HG03108 (cell line): ENCODE results near the gene CDK12.

Source experiments
- ATAC-seq: cut with Tn5 transposase; IDR thresholded peaks from one replicate; pipeline ENCODE4 v1.9.1; 2021; ENCODE audit warnings: moderate library complexity; ENCODE audit not compliant: unreplicated experiment

CDK12 gene

GRCh38 chr17:39548494-39549225 is 87.4 kb downstream of the CDK12 start:
- ATAC-seq: no peak

- no peak for ATAC-seq
Measured at GRCh38 chr17:39549747-39550573, 88.7 kb downstream of the CDK12 start.

DNA sequence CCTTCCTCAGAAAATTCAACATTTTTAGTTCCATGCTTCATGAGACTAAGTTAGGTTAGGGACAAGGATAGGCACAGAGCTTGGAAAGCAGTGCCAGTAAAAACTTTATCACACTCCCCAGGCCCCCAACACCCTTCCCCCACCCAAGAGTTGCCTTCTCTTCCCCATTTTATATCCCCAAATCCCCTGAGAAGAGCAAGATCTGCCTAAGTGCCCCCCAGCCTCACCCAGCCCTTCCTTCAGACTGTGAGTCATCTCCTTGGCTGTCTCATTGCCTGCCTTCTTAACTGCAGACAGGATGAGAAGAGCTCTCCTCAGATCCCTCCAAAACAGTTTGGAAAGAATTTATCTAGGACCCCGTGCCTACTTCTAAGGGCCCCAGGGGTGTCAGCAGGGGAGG is 90.6 kb downstream of the CDK12 start:
- ATAC-seq: no peak

DNA sequence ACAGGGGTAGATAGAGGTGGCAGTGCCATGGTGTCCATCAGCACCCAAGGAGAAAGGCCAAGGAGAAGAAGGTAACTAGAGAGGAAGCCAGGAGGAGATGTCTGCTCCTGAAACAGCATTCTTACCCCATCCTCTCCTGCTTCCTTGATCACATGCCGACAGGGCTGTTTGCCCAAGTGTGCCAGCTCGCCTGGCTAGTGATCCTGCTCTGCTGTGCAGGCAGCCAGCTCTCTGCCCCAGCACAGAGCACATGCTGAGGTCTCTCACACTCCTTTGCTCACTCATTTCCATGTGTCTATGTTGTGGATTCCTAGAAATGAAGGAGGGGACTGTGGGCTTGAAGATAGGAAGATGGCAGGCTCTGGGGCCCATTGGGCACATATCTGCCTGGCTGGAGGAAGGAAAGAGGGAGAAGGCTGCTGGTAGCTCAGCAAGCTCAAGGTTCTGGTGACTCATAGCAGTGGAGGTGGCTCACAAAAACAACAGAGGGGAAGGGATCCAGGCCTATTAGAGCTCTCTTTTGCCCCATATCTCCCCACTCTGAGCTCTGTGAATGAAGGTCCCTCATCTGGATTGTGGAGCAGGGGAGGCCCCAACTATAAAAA is 92.2 kb downstream of the CDK12 start:
- no peak for ATAC-seq

- ATAC-seq: no peak
Measured at GRCh38 chr17:39555368-39555767, 94.1 kb downstream of the CDK12 start.

- ATAC-seq: no peak
Measured at GRCh38 chr17:39556423-39556822, 95.1 kb downstream of the CDK12 start.

GRCh38 chr17:39562395-39562794 is 101.1 kb downstream of the CDK12 start:
- no peak for ATAC-seq

- ATAC-seq: no peak
Measured at GRCh38 chr17:39562976-39563375, 101.7 kb downstream of the CDK12 start.

DNA sequence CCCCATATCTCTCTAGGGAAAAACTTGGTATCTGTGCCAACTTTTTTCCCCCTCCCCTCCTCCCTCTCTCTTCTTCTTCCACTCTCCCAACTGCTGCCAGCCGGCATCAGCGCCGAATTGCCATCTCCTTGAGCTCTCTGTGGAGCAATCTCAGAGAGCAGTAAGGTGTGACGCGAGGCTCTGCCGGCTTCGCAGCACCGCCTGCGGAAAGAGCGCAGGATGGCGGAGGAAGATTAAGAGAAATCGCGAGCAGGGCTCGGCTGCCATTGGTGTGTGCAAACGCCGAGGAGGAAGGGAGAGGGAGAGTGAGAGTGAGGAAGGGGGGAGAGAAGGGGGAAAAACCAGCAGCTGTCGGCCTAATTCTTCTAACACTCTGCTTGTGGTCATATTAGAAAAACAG is 102.2 kb downstream of the CDK12 start:
- ATAC-seq: no peak

DNA sequence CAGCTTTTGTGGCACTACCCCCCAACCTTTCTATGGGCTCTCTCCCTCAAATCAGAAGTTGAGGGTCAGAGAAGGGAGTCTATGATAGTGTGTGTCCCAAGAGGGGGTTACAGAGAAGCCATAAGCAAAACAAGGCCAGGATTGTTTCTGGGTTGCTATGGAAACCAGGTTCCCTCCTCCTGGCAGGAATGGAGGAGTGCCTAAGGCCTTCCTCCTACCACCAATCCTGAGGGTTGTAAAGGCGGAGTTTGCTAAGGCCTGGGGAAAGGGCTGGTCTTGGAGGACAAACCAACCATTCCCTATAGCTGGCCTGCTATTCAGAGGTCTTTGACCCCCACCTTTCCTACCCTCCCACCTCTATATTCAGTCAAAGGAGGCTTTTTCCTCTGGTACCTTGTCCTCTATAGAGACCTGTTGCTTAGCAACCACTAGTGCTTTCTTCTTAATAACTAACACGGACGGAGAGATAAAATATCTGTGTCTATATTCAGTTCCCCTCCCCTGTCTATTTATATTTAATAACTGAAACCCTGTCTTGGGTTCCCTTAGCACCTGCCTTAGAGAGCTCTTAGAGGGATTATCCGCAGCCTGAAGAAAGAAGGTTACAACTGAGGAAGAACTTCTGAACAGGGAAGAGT is 103.0 kb downstream of the CDK12 start:
- no peak for ATAC-seq

DNA sequence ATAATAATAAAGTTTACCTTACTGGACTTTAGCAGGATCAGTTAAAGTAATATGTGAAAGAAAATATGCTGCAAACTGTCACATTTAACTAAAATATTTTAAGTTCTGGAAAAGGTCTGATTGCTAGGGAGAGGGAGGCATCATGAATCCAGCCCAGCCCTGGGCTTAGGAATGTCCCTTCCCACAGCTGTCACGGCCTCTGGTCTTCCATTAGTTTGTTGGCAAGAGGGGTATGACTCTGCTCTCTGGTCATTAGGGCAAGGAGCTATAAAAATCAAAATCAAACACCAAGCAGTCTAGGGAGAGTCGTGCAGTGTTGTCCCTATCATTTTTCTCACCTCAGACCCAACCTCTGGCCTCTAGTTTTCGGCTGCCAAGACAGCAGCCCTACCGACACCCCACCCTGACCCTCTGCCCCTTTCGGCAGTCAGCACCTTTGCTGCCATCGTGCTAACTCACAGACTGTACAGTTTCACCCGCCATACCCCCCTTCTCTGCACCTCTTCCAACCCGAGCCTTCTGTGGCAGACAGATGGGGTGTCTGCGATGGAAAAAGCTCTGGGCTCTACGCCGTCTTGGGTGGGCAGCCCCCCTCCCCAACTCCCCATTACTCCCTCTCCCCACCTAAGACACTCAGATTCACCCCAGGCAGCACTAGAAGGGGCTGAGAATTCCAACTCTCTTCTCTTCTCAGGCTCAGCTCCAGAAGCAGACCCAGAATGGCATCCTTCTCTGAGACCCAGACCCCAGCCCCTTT is 105.0 kb downstream of the CDK12 start:
- no peak for ATAC-seq

- ATAC-seq: no peak
Measured at GRCh38 chr17:39568702-39569101, 107.4 kb downstream of the CDK12 start.

GRCh38 chr17:39569126-39569525 is 107.8 kb downstream of the CDK12 start:
- no peak for ATAC-seq

- ATAC-seq: no peak
Measured at GRCh38 chr17:39572121-39572520, 110.8 kb downstream of the CDK12 start.

DNA sequence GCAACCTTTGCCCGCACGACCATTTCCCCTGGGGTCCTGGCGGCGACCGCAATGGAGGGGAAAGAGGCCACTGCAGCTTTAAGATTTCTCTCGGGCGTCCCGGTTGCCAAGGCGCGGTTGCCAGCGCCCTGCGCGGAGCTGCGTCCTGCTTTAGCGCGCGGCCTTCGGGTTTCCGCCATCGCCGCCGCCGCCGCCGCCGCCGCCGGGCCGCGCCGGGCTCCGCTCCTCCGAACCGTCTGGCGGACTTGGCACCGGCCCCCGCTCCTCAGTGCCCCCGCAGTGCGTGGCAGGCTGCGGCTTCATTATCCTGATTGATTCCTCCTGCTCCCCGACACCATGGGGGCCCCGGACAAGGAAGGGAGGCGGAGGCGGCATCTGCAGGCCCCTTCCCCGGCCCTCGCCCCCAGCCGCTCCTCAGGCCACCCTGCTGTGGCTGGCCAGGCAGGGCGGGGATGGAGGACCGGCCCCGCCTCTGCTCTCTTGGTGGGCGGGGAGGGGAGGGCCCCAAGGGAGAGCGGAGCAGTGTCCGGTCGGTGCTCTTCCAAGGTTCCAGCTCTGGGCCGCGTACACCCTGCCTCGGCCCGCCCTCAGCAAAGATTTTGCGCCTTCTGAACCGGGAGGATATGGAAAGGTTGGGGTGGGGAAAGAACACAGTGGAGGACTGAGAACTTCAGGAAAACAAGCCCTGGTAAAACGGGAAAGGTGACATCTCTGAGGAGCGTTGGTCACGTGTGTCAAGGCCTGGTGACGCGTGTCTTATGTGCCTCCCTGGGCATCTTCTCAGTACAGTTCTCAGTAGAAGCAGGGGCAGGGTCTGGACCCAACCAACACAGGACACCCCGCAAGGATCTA is 112.4 kb downstream of the CDK12 start:
- ATAC-seq: peak; percentile 63

DNA sequence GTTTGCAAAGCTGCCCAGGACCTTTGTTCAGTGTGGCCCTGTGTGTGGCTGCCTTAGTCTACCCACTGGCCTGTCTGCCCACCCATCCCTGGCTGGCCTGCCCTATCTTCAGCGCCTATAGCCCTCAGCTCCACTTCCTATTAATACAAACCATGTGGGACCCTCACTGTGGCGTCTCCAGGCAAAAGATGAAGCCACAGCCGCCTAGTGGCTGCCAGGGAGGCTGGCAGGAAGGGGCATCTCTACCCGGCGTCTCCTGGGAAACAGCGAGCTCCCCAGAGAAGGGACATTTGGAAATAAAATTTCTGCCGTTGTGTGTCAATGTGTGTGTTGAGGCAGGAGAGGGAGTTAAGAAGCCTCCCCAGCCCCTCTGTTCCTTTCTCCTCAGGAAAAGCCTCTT is 114.9 kb downstream of the CDK12 start:
- no peak for ATAC-seq

DNA sequence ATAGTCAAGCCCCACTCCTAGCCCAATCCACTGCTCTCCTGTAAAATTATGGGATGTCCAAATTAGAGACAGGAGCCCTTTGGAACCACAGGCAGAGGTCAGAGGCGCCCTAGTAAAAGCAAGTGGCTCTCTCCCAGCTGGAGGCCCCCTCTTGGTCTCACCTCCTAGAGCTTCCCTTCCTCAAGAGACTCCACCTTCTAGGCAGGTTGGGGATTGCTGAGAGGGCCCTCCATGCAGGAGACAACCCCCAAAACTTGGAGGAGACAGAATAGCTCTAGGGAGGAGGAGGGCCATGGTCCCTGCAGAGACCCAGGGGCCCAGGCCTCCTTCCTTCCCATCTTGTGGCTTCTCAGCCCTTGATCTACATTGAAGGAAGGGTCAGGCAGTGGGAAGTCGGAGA is 117.0 kb downstream of the CDK12 start:
- no peak for ATAC-seq

DNA sequence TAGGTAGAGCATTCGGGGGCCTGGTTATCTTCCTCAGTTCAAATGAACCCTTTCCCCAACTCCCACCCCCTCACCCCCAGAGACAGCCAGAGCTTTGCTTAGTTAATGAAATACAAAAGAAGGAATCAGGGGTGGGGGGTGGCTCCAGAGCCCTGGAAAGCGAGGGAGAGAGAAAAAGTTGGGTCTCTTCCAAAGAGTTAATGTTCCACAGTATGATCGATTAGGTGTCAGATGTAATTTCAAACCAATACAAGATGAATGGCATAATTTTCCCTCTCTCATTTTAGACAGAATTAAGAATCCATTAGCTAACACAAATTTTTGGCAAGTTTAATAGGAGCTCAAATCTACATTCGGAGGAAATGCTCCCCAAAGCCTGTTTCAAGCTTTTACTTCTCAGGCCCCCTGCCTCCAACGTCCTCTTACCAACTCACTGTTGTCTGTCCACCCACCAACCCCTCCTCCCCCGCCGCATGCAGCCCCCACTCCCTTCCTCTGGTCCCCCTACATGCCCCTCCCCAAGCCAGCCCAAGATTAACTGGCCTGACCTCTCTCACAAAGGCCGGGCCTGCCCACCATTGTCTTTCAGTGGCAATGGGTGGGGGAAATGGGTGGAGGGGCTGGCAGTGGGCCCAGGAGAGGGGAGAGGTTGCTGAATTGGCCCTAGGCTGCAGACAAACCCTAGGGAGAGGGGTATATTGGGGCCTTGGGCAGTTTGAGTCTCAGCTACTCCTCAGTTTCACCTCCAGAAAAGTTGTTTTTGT is 118.2 kb downstream of the CDK12 start:
- no peak for ATAC-seq

DNA sequence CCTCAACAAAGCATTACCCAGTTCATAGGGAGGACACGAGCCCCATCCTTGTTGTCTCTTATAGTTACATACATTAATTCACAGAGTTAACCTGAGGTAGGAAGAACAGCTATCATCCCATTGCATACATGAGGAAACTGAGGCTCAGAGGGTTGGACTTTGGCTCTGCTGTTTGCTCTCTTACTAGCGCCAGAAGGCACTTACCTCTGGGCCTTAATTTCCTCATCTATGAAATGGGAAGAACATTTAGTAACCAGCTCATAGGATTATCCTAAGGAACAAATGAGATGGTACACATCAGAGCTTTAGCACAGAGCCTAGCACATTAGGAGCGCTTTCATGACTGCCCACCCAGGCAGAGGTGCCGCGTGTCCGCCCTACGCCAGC is 118.8 kb downstream of the CDK12 start:
- ATAC-seq: no peak
